ENCODE results near the gene YWHAG.
"Not testable (repeated sequence)": the region's sequence is repeated elsewhere in the genome, so short reads cannot be mapped to it uniquely, and the experiment has no call there.

YWHAG gene

GRCh38 chr7:76346778-76347177 lies 12.0 kb downstream of the YWHAG start:
- DNase-seq: no peak

- DNase-seq: no peak
These were observed 12.7 kb downstream of the YWHAG start for GRCh38 chr7:76346097-76346496.

- DNase-seq: no peak
These were observed 14.9 kb downstream of the YWHAG start for GRCh38 chr7:76343931-76344321.

GRCh38 chr7:76343294-76343930 lies 15.4 kb downstream of the YWHAG start:
- DNase-seq: no peak

- DNase-seq: no peak
These were observed 16.6 kb downstream of the YWHAG start for GRCh38 chr7:76342222-76342621.

- DNase-seq: no peak
These were observed 18.1 kb downstream of the YWHAG start for GRCh38 chr7:76340617-76341131.

GRCh38 chr7:76338298-76339084 lies 20.3 kb downstream of the YWHAG start:
- DNase-seq: no peak

- no peak for DNase-seq
These were observed 21.6 kb downstream of the YWHAG start for GRCh38 chr7:76337147-76337546.

GRCh38 chr7:76336094-76336493 lies 22.7 kb downstream of the YWHAG start:
- no peak for DNase-seq

GRCh38 chr7:76335417-76335816 lies 23.4 kb downstream of the YWHAG start:
- not testable (repeated sequence) for DNase-seq

- no peak for DNase-seq
These were observed 24.3 kb downstream of the YWHAG start for GRCh38 chr7:76334320-76334967.

GRCh38 chr7:76333511-76334101 lies 25.2 kb downstream of the YWHAG start:
- DNase-seq: no peak

- no peak for DNase-seq
These were observed 26.7 kb downstream of the YWHAG start for GRCh38 chr7:76332078-76332477.

GRCh38 chr7:76330673-76331072 lies 28.1 kb downstream of the YWHAG start:
- DNase-seq: no peak

- DNase-seq: no peak
These were observed 28.5 kb downstream of the YWHAG start for GRCh38 chr7:76330261-76330660.

- DNase-seq: no peak
These were observed 29.3 kb downstream of the YWHAG start for GRCh38 chr7:76329479-76329878.

- no peak for DNase-seq
These were observed 30.4 kb downstream of the YWHAG start for GRCh38 chr7:76328389-76328788.

- DNase-seq: no peak
These were observed 31.2 kb downstream of the YWHAG start for GRCh38 chr7:76327610-76328009.

- no peak for DNase-seq
These were observed 32.1 kb downstream of the YWHAG start for GRCh38 chr7:76326646-76327233.

- DNase-seq: no peak
These were observed 33.0 kb downstream of the YWHAG start for GRCh38 chr7:76325811-76326210.

- DNase-seq: no peak
These were observed 33.7 kb downstream of the YWHAG start for GRCh38 chr7:76325092-76325491.

GRCh38 chr7:76318488-76319353 lies 40.1 kb downstream of the YWHAG start:
- peak; percentile 71 for DNase-seq

All from CD4-positive, alpha-beta T cell treated with Interleukin-17A for 4 hours (primary cell).